Gastrocnemius medialis (tissue), 4 donors: ENCODE measurements around the gene ADORA1.

Source experiments
- CTCF ChIP-seq, 5 experiments: fragments of 450-650 bp in 3 of 5; fragments of 200-600 bp in 2 of 5; sonication (generic) in 2 of 5; IDR thresholded peaks in 4 of 5; conservative IDR thresholded peaks in 1 of 5; 1 replicate in 4 of 5; 2 replicates in 1 of 5; pipeline ENCODE4 v1.5.1; 2016 to 2019; ENCODE audit warnings: antibody characterized with exemption in 5 of 5, mild to moderate bottlenecking in 3 of 5, moderate library complexity in 3 of 5
- POLR2A ChIP-seq, 2 donors: fragments of 450-650 bp; IDR thresholded peaks; one replicate each; pipeline ENCODE4 v1.6.1; 2017; ENCODE audit warnings: antibody characterized with exemption in 2 of 2, mild to moderate bottlenecking in 2 of 2, moderate library complexity in 2 of 2

GRCh38 chr1:203131548-203132200, 4.1 kb downstream of the ADORA1 start:
- TF ChIP-seq POLR2A (IDR thresholded peaks at IDR 0.05) (no peak), CTCF (IDR thresholded peaks at IDR 0.05 in 4 of 5, conservative IDR thresholded peaks at IDR 0.05 in 1 of 5) (no peak)
